Epithelial cell of prostate (primary cell): ENCODE data around the gene CAND1.

Experiments
- DNase-seq: peaks from one replicate; pipeline ENCODE4 v3.0.0-alpha.2; 2011; ENCODE audit warnings: low read depth, low spot score
- H3K27ac ChIP-seq: fragments of 450-650 bp; 2 replicates; pipeline ENCODE4 v1.5.1; 2017; ENCODE audit warnings: mild to moderate bottlenecking

CAND1 gene

GRCh38 chr12:67279637-67280036 lies 10.5 kb downstream of the CAND1 start:
- H3K27ac ChIP-seq = no peak overlapping the region
- DNase-seq = no peak

- no peak for DNase-seq
- H3K27ac ChIP-seq = no peak overlapping the region
These were observed 10.9 kb downstream of the CAND1 start for GRCh38 chr12:67280088-67280487.

- DNase-seq = no peak
- H3K27ac ChIP-seq = no peak overlapping the region
These were observed 11.4 kb downstream of the CAND1 start for GRCh38 chr12:67280572-67280971.

- no peak overlapping the region for H3K27ac ChIP-seq
These were observed 15.4 kb downstream of the CAND1 start for GRCh38 chr12:67284561-67284960.

GRCh38 chr12:67286257-67286656 lies 17.1 kb downstream of the CAND1 start:
- DNase-seq = no peak
- H3K27ac ChIP-seq = no peak overlapping the region

More at GRCh38 chr12:67284561-67284960, 15.4 kb downstream of the CAND1 start:
- no peak for DNase-seq

- no peak overlapping the region for H3K27ac ChIP-seq
These were observed 18.2 kb downstream of the CAND1 start for GRCh38 chr12:67287311-67287710.

GRCh38 chr12:67288561-67288960 lies 19.4 kb downstream of the CAND1 start:
- no peak for DNase-seq
- H3K27ac ChIP-seq = no peak overlapping the region

More at GRCh38 chr12:67287311-67287710, 18.2 kb downstream of the CAND1 start:
- no peak for DNase-seq

GRCh38 chr12:67290378-67290777 lies 21.2 kb downstream of the CAND1 start:
- DNase-seq = no peak
- H3K27ac ChIP-seq = no peak overlapping the region

GRCh38 chr12:67299526-67299925 lies 30.4 kb downstream of the CAND1 start:
- no peak overlapping the region for H3K27ac ChIP-seq
- no peak for DNase-seq

- H3K27ac ChIP-seq = no peak overlapping the region
- no peak for DNase-seq
These were observed 30.8 kb downstream of the CAND1 start for GRCh38 chr12:67299926-67300325.

- no peak for DNase-seq
These were observed 33.0 kb downstream of the CAND1 start for GRCh38 chr12:67302162-67302561.

GRCh38 chr12:67305544-67305943 lies 36.4 kb downstream of the CAND1 start:
- H3K27ac ChIP-seq = no peak overlapping the region
- no peak for DNase-seq

More at GRCh38 chr12:67302162-67302561, 33.0 kb downstream of the CAND1 start:
- no peak overlapping the region for H3K27ac ChIP-seq

- H3K27ac ChIP-seq = no peak overlapping the region
- DNase-seq = no peak
These were observed 37.6 kb downstream of the CAND1 start for GRCh38 chr12:67306712-67307111.

GRCh38 chr12:67315661-67316060 lies 46.5 kb downstream of the CAND1 start:
- H3K27ac ChIP-seq = no peak overlapping the region
- no peak for DNase-seq

GRCh38 chr12:67318786-67319185 lies 49.6 kb downstream of the CAND1 start:
- no peak overlapping the region for H3K27ac ChIP-seq
- DNase-seq = no peak

- DNase-seq = no peak
- no peak overlapping the region for H3K27ac ChIP-seq
These were observed 50.8 kb downstream of the CAND1 start for GRCh38 chr12:67319936-67320335.

GRCh38 chr12:67320614-67321295 lies 51.6 kb downstream of the CAND1 start:
- DNase-seq = no peak
- no peak overlapping the region for H3K27ac ChIP-seq

GRCh38 chr12:67322580-67322979 lies 53.4 kb downstream of the CAND1 start:
- no peak overlapping the region for H3K27ac ChIP-seq
- no peak for DNase-seq

- H3K27ac ChIP-seq = no peak overlapping the region
- DNase-seq = no peak
These were observed 53.8 kb downstream of the CAND1 start for GRCh38 chr12:67323007-67323406.

GRCh38 chr12:67326637-67327036 lies 57.5 kb downstream of the CAND1 start:
- no peak for DNase-seq

GRCh38 chr12:67327466-67327865 lies 58.3 kb downstream of the CAND1 start:
- no peak overlapping the region for H3K27ac ChIP-seq
- DNase-seq = no peak

More at GRCh38 chr12:67326637-67327036, 57.5 kb downstream of the CAND1 start:
- no peak overlapping the region for H3K27ac ChIP-seq

GRCh38 chr12:67331123-67331522 lies 62.0 kb downstream of the CAND1 start:
- no peak for DNase-seq
- no peak overlapping the region for H3K27ac ChIP-seq
